HUES6 (cell line): ENCODE results near the gene RSAD2.
"Not testable (repeated sequence)": the region's sequence is repeated elsewhere in the genome, so short reads cannot be mapped to it uniquely, and the experiment has no call there.

Experiments
- H3K27ac ChIP-seq: 2 replicates; pipeline ENCODE4 v1.7.0; 2013; ENCODE audit warnings: low read depth, mild to moderate bottlenecking, low read length, inconsistent platforms
- H3K27me3 ChIP-seq: 2 replicates; pipeline ENCODE4 v1.6.1; 2013; ENCODE audit warnings: low read length; ENCODE audit not compliant: control insufficient read depth, insufficient read depth
- H3K36me3 ChIP-seq: 2 replicates; pipeline ENCODE4 v1.6.1; 2013; ENCODE audit warnings: low read length; ENCODE audit not compliant: control insufficient read depth, insufficient read depth
- H3K4me1 ChIP-seq: 2 replicates; pipeline ENCODE4 v1.6.1; 2013; ENCODE audit warnings: low read length; ENCODE audit not compliant: control insufficient read depth, insufficient read depth
- H3K4me3 ChIP-seq: 2 replicates; pipeline ENCODE4 v1.5.1; 2013; ENCODE audit warnings: low read depth, low read length
- H3K9ac ChIP-seq: one replicate; pipeline ENCODE4 v1.6.1; 2013; ENCODE audit warnings: mild to moderate bottlenecking, low read length
- H3K9me3 ChIP-seq: 2 replicates; pipeline ENCODE4 v1.6.1; 2013; ENCODE audit warnings: low read depth, low read length; ENCODE audit not compliant: control insufficient read depth, insufficient read depth

The RSAD2 gene

DNA sequence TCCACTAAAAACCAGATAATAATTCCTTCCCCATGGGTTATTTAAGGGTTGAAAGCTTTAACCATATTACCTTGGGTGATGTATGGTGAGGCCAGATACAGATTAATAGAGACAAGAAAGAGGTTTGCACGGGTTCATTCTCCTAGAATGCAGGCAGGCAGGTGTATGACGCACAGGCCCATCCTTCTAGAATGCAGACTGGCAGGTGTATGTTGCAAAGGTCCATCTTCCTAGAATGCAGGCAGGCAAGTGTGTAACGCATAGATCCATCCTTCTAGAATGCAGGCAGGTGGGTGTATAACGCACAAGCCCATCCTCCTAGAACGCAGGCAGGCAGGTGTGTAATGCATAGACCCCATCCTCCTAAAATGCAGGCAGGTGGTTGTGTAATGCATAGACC, 3.9 kb downstream of the RSAD2 start:
- Histone ChIP-seq H3K4me3 (no peak overlapping the region), H3K4me1 (no peaks in the 10 kb centered on the region), H3K27me3 (no peaks in the 10 kb centered on the region), H3K9ac (no peak overlapping the region), H3K36me3 (no peaks in the 10 kb centered on the region), H3K27ac (no peak overlapping the region), H3K9me3 (peaks cover 8% of the 10 kb centered on the region)

DNA sequence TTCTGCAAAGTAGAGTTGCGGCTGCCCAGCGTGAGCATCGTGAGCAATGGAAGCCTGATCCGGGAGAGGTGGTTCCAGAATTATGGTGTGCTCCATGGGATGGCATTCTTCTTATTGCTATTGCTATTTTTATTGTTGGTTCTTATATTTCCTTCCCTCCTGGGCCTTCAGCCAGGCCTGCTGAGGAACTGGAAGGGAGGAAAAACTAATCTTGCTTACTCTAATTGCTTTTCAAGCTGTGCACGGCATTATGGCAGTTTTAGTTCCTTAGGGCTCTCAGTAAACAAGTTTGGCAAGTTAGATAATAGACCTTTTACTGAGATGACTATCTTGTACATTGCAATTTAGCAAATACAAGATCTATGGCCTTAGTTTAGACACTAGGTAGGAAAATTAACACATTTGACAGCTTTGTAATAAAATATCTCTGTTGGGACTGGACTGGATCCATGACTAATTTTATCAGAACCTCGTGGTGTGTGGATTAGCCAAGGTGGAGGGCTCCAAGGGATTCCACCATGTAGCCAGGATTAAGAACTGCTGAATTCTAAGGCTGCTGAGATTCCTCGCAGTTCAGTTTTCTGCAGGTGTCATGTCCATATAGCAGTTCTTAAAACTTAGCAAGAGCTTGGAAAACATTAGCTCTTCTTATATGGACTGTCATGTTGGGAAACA, 6.0 kb downstream of the RSAD2 start:
- Histone ChIP-seq H3K4me1 (no peaks in the 10 kb centered on the region), H3K4me3 (no peak overlapping the region), H3K27ac (no peak overlapping the region), H3K36me3 (no peaks in the 10 kb centered on the region), H3K27me3 (no peaks in the 10 kb centered on the region), H3K9me3 (peaks cover 8% of the 10 kb centered on the region), H3K9ac (no peak overlapping the region)

DNA sequence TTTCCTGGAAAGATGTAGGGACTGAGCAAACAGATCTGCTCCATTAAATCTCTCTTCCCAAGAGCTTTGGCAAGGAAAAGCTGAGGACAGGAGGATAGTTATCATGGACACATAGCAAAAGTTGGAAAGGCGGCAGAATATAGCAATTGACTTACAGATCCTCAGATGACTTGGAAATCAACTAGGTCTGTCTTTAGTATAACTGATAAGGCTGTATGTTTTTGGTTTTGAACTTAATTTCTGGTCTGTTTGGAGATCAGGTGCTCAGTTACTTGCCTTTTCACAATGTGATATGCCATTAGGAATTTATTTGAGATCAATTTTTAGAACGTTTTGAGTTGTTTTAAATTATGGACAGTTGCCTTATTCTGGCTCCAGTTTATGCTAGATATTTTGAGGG, 8.0 kb downstream of the RSAD2 start:
- Histone ChIP-seq H3K9me3 (peaks cover under 1% of the 10 kb centered on the region; the same call in 1 of the 2 replicates), H3K27me3 (no peaks in the 10 kb centered on the region), H3K36me3 (no peaks in the 10 kb centered on the region), H3K27ac (no peak overlapping the region), H3K4me3 (no peak overlapping the region), H3K9ac (no peak overlapping the region), H3K4me1 (no peaks in the 10 kb centered on the region)

DNA sequence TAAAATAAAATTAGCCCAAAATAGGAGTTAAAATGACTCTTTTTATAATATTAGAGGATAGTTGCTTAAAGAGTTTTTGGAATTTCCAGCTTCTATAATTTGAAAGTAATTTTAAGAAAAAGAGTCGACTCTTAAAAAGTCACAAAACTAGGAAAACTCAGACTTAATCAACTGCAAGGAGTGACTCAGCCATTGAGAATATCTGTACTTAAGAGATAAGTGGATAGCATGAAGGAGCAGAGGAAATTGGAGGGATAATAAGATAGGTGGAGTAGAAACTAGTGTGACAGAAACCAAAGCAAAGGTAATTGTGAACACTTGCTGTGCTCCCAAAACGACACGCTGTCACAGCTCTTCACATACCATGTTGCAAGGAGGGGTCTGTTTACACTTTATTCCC, 8.4 kb downstream of the RSAD2 start:
- H3K27me3 ChIP-seq = no peaks in the 10 kb centered on the region
- no peaks in the 10 kb centered on the region for H3K4me1 ChIP-seq
- no peaks in the 10 kb centered on the region for H3K36me3 ChIP-seq
- H3K9ac ChIP-seq = no peak overlapping the region
- no peak overlapping the region for H3K27ac ChIP-seq
- H3K9me3 ChIP-seq = no peaks in the 10 kb centered on the region
- no peak overlapping the region for H3K4me3 ChIP-seq

DNA sequence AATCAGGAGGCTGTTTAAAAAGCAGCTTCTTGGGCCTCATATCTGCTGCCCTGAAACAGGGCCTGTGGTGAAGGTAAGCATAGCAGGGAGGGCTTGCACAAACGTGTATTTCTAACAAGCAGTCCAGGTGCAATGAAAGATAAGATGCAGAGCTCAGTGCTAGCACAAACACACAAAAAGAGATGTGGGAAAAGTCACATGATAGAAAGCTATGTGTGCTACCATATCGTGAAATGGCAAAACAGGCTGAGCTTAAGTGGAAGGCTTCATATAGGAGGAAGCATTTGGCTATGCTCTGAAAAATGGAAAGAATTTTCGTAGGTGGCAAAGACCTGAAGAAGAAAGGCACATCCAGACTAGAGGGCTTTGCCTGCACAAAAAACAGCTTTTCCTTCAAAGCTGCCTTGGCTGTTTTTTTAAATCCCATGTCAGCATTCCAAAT, 10.2 kb downstream of the RSAD2 start:
- Histone ChIP-seq H3K27me3 (no peaks in the 10 kb centered on the region), H3K36me3 (no peaks in the 10 kb centered on the region), H3K9ac (no peak overlapping the region), H3K4me1 (no peaks in the 10 kb centered on the region), H3K4me3 (no peak overlapping the region), H3K27ac (no peak overlapping the region), H3K9me3 (no peaks in the 10 kb centered on the region)

DNA sequence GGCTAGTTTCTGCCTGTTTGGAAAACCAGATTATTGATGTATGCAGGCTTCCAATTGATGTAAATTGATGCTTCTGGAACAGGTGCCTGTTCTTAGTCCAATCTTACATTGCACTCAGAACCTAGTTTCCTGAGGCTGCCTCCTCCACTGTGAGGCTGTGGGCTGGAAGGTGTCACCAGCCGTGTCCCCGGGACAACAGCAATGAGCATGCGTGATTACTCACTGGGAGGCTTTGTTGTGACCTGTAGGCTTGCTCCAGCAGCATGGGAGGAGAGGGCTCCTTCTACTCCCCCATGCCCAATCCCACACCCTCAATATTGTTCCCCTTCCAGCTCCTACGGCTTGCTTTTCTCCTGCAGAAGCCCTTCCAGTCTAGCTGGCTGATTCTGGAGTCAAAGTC, 11.1 kb downstream of the RSAD2 start:
- Histone ChIP-seq H3K27me3 (no peaks in the 10 kb centered on the region), H3K9me3 (no peaks in the 10 kb centered on the region), H3K27ac (no peak overlapping the region), H3K4me3 (no peak overlapping the region), H3K36me3 (no peaks in the 10 kb centered on the region), H3K9ac (no peak overlapping the region), H3K4me1 (no peaks in the 10 kb centered on the region)

DNA sequence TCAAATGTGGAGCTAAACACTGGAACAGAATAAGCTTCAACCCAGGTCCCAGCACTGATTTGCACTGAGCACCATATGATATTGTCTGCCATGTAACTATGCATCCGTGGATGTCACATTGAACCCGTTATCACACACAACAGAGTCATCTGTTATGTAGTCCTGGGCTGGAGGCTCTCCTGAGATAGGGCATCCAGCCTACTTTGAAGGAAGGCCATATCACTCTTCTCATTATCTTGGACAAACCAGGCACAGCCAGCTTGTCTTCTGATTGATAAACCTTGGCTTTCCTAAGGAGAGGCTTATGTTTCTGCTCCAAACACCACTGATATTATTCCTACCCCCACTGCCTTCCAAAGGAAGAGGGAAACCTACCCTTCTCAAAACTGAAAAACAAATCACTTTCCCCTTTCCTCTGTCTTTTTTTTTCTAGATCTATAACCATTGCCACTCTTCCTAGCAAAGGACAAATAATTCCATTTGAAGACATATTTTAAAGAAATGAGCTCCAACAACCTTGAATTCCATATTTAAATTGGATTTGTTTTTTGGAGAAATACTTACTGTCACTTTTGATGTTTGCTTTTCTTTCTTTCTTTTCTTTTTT, 16.4 kb downstream of the RSAD2 start:
- H3K9ac ChIP-seq = no peak overlapping the region
- H3K27me3 ChIP-seq = no peaks in the 10 kb centered on the region
- no peaks in the 10 kb centered on the region for H3K4me1 ChIP-seq
- no peaks in the 10 kb centered on the region for H3K9me3 ChIP-seq
- no peak overlapping the region for H3K27ac ChIP-seq
- no peaks in the 10 kb centered on the region for H3K36me3 ChIP-seq
- no peak overlapping the region for H3K4me3 ChIP-seq

DNA sequence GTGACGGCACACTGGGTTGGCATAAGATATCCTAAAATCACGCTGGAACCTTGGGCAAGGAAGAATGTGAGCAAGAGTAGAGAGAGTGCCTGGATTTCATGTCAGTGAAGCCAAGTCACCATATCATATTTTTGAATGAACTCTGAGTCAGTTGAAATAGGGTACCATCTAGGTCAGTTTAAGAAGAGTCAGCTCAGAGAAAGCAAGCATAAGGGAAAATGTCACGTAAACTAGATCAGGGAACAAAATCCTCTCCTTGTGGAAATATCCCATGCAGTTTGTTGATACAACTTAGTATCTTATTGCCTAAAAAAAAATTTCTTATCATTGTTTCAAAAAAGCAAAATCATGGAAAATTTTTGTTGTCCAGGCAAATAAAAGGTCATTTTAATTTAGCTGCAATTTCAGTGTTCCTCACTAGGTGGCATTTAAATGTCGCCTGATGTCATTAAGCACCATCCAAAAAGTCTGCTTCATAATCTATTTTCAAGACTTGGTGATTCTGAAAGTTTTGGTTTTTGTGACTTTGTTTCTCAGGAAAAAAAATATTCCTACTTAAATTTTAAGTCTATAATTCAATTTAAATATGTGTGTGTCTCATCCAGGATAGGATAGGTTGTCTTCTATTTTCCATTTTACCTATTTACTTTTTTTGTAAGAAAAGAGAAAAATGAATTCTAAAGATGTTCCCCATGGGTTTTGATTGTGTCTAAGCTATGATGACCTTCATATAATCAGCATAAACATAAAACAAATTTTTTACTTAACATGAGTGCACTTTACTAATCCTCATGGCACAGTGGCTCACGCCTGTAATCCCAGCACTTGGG, 19.6 kb downstream of the RSAD2 start:
- Histone ChIP-seq H3K36me3 (no peaks in the 10 kb centered on the region), H3K9ac (no peak overlapping the region), H3K27ac (no peak overlapping the region), H3K27me3 (no peaks in the 10 kb centered on the region), H3K9me3 (no peaks in the 10 kb centered on the region), H3K4me1 (no peaks in the 10 kb centered on the region), H3K4me3 (no peak overlapping the region)

DNA sequence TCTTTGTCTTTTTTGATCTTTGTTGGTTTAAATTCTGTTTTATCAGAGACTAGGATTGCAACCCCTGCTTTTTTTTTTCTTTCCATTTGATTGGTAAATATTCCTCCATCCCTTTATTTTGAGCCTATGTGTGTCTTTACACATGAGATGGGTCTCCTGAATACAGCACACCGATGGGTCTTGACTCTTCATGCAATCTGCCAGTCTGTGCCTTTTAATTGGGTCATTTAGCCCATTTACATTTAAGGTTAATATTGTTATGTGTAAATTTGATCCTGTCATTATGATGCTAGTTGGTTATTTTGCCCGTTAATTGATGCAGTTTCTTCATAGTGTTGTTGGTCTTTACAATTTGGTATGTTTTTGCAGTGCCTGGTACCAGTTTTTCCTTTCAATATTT, 25.0 kb downstream of the RSAD2 start:
- not testable (repeated sequence) for H3K4me3 ChIP-seq, H3K4me1 ChIP-seq, H3K36me3 ChIP-seq, H3K9me3 ChIP-seq, H3K27me3 ChIP-seq, H3K27ac ChIP-seq, H3K9ac ChIP-seq

DNA sequence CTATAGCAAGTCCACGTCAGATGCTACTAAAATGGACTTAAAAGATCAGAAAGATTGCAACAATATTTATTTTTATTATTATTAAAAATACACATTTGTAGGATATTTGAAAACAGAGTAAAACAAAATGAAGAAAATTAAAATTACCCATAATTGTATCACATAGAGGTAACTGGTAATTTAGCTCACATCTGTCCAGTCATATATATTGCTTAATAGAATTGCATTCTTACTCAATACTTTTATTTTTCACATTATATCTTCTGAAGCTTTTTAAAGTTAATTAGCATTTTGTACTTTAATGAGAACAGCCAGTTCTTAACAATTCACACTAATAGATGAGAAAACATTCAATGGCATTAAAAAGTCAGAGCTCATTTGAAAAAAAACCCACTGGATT, 28.1 kb downstream of the RSAD2 start:
- H3K36me3 ChIP-seq = no peaks in the 10 kb centered on the region
- H3K4me1 ChIP-seq = no peaks in the 10 kb centered on the region
- 0 out of 2 replicates have a peak, but pooled peaks cover 3% of the 10 kb centered on the region for H3K27me3 ChIP-seq
- peaks cover 4% of the 10 kb centered on the region; the same call in 1 of the 2 replicates for H3K9me3 ChIP-seq
- H3K27ac ChIP-seq = no peak overlapping the region
- H3K9ac ChIP-seq = no peak overlapping the region
- no peak overlapping the region for H3K4me3 ChIP-seq

DNA sequence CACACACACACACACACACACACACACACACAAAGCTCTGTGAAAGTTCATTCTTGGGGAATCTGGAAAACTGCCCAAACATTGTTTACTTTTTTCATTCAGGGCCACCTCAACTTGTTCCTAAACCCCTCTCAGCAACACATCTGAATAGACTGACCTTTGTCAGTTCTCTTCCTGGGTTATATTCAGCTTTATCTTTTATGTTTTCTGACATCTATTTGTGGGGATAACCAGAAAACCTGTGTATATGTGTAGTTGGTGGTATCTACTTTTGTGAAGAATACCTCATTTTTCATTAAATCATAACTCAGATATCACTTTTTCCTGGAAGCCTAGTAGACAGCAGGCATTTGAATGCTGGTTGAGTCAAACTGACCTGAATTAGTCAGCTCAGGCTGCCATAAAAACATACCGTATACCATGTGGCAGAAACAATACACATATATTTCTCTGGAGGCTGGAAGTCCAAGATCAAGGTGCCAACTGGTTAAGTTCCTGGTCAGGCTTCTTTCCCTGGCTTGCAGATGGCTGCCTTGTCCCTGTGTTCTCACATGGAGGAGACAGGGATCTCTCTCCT, 28.7 kb downstream of the RSAD2 start:
- peaks cover 4% of the 10 kb centered on the region; the same call in 1 of the 2 replicates for H3K9me3 ChIP-seq

More for the DNA sequence above, 28.7 kb downstream of the RSAD2 start:
- Histone ChIP-seq H3K27ac (no peak overlapping the region), H3K9ac (no peak overlapping the region), H3K4me1 (no peaks in the 10 kb centered on the region), H3K27me3 (0 out of 2 replicates have a peak, but pooled peaks cover 3% of the 10 kb centered on the region), H3K36me3 (no peaks in the 10 kb centered on the region), H3K4me3 (no peak overlapping the region)
